GM18951 (cell line): ENCODE results near the gene JMJD6.

Source experiments
- POLR2A ChIP-seq: IDR thresholded peaks from 4 replicates; pipeline ENCODE4 v1.6.1; 2011; ENCODE audit warnings: mild to moderate bottlenecking; ENCODE audit not compliant: insufficient read length, insufficient read depth; ENCODE audit errors: extremely low read depth
- in situ Hi-C: fragments of 300-500 bp; cut with MboI; formaldehyde crosslinking; loops from one replicate; pipeline ENCODE4 v1.12.0; 2022; ENCODE audit warnings: low sequenced_read_pairs, mixed read lengths, inconsistent platforms; ENCODE audit not compliant: unreplicated experiment

Gene JMJD6

DNA sequence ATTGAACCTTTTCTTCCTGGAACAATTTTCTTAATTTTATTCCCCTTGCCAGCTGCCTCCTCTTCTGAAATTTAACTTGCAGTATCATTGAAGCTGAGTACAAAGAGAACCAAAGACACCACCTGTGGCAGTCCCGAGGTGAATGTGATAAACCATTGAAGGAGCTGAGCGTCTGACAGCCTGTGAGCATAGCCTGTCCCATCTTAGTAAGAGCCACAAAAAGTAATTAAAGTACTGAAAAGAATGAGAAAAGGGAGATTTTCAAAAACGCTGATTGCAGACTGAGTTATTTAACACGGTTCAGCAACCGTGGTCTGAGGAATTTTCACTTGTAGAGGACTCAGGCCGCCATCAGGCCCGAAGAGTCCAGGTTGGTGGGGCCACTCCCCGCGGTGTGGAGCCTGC, 55.7 kb downstream of the JMJD6 start:
- in situ Hi-C loops: no loop called here
- no peak for TF ChIP-seq POLR2A

DNA sequence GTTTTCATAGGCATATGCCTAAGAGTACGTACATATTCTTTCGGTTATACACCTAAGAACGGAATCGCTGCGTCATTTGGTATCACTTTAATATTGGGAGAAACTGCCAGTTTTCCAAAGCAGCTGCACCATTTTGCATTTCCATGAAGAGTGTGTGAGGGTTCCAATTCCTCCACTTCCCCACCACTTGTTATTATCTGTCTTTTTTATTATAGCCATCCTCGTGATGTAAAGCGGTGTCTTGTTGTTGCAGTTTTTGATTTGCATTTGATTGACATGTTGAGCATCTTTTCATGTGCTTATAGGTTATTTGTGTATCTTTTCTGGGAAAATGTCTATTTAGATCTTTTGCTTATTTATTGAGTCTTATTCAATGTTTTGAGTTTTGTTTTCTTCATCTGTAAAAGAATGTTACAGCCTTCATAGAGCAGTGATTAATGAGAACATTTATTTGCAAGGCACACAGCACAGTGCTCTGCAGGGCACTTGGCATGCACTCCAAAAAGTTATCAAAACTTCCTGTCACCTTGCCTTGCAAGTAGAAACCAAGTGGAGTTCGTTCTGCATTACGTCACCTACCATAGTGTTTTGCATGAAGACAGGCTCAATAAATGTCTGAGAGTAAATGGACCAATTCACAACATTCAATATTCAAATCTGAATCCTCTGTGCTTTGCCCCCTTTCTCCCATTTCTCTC, 56.2 kb downstream of the JMJD6 start:
- in situ Hi-C loops: no loop called here
- TF ChIP-seq POLR2A: no peak
